AG09309 (cell line): ENCODE results near the gene SLC25A20.

Source experiments
- DNase-seq: peaks from one replicate; pipeline ENCODE4 v3.0.0-alpha.2; 2010; ENCODE audit warnings: low read depth
- H3K4me3 ChIP-seq: 2 replicates; pipeline ENCODE4 v1.5.1; 2011; ENCODE audit warnings: mild to moderate bottlenecking, low read depth, low read length, moderate library complexity; ENCODE audit not compliant: control insufficient read depth
- CTCF ChIP-seq: IDR thresholded peaks from 2 replicates; pipeline ENCODE4 v1.5.1; 2011; ENCODE audit warnings: mild to moderate bottlenecking, low read depth, low read length, inconsistent platforms; ENCODE audit not compliant: insufficient read depth, control insufficient read depth; ENCODE audit errors: missing control alignments

Gene SLC25A20

GRCh38 chr3:48858709-48859108 is 40.0 kb downstream of the SLC25A20 start:
- no peak for DNase-seq
- TF ChIP-seq CTCF, result no peak
- no peak overlapping the region for H3K4me3 ChIP-seq

- no peak overlapping the region for H3K4me3 ChIP-seq
- DNase-seq, result no peak
- TF ChIP-seq CTCF, result no peak
These were observed 41.0 kb downstream of the SLC25A20 start for GRCh38 chr3:48857641-48858040.

GRCh38 chr3:48856469-48856868 is 42.2 kb downstream of the SLC25A20 start:
- no peak overlapping the region for H3K4me3 ChIP-seq
- no peak for DNase-seq
- TF ChIP-seq CTCF, result no peak

- no peak for TF ChIP-seq CTCF
- no peak for DNase-seq
These were observed 42.8 kb downstream of the SLC25A20 start for GRCh38 chr3:48855681-48856447.

GRCh38 chr3:48852151-48852550 is 46.5 kb downstream of the SLC25A20 start:
- no peak overlapping the region for H3K4me3 ChIP-seq
- DNase-seq, result no peak
- no peak for TF ChIP-seq CTCF

More at GRCh38 chr3:48855681-48856447, 42.8 kb downstream of the SLC25A20 start:
- H3K4me3 ChIP-seq, result no peak overlapping the region

- no peak for TF ChIP-seq CTCF
- H3K4me3 ChIP-seq, result no peak overlapping the region
- no peak for DNase-seq
These were observed 47.3 kb downstream of the SLC25A20 start for GRCh38 chr3:48851407-48851806.
